ENCODE measurements around the gene SUPT20H. TPM values are rescaled to one million over a fixed set of nuclear protein-coding genes. Genes with fewer than 3 reads are reported as not detected.

The SUPT20H gene
- total RNA-seq, 1 donor from 2014 or later: 62.8 TPM

- intact Hi-C loops (cut with DNase I): no loop called here
- peak; percentile 91 for ATAC-seq
- DNase-seq (ENCODE audit: low spot score): no peak
Measured at GRCh38 chr13:36959456-36960116, 99.9 kb downstream of the SUPT20H start.

Other genes starting within 250 kb of the SUPT20H start
- gene RFXAP, start 240.5 kb downstream of the SUPT20H start, total RNA-seq: 8.5 TPM
- 30.5 TPM for gene SMAD9, start 139.4 kb downstream of the SUPT20H start, total RNA-seq
- gene ALG5, start 60.3 kb downstream of the SUPT20H start, total RNA-seq: 36.0 TPM
- 28.8 TPM for gene EXOSC8, start 58.9 kb downstream of the SUPT20H start, total RNA-seq
- gene CSNK1A1L, start 46.0 kb upstream of the SUPT20H start, total RNA-seq: not detected

Measured in sciatic nerve (tissue), 2 donors.